Chondrocyte (in vitro differentiated cells): ENCODE results near the gene TYROBP. TPM values are rescaled to one million over a fixed set of nuclear protein-coding genes. Genes with fewer than 3 reads are reported as not detected.

Source experiments
- DNase-seq: peaks from one replicate; pipeline ENCODE4 v3.0.0; 2021; ENCODE audit warnings: mixed read lengths, low spot score
- H3K27ac Mint-ChIP-seq: one replicate; pipeline ENCODE4 v1.8.0; 2021; ENCODE audit warnings: mild to moderate bottlenecking, moderate library complexity, mixed read lengths; ENCODE audit not compliant: unreplicated experiment
- H3K27me3 Mint-ChIP-seq: 2 replicates; pipeline ENCODE4 v1.8.0; 2021; ENCODE audit warnings: low read depth, mixed read lengths
- H3K36me3 Mint-ChIP-seq: 2 replicates; pipeline ENCODE4 v1.8.0; 2021; ENCODE audit warnings: low read depth, mixed read lengths
- H3K4me1 Mint-ChIP-seq: 2 replicates; pipeline ENCODE4 v1.8.0; 2021; ENCODE audit warnings: low read depth, mild to moderate bottlenecking, mixed read lengths
- H3K4me3 Mint-ChIP-seq: one replicate; pipeline ENCODE4 v1.8.0; 2021; ENCODE audit warnings: mild to moderate bottlenecking, moderate library complexity, mixed read lengths; ENCODE audit not compliant: unreplicated experiment
- H3K9me3 Mint-ChIP-seq: 2 replicates; pipeline ENCODE4 v1.8.0; 2021; ENCODE audit warnings: low read depth, mixed read lengths
- CTCF ChIP-seq: fragments of 200-600 bp; sonication (generic); IDR thresholded peaks from 2 replicates; pipeline ENCODE4 v1.5.0; 2021; ENCODE audit warnings: antibody characterized with exemption, mild to moderate bottlenecking, moderate library complexity
- total RNA-seq: library from RNA; stranded (reverse); gene quantifications from 3 replicates; pipeline ENCODE4 v1.2.1, GENCODE V29; 2021

TYROBP gene
- total RNA-seq, 1 donor from 2014 or later: not detected

GRCh38 chr19:35940078-35940775, 32.1 kb upstream of the TYROBP start:
- DNase-seq: no peak
- peaks cover 17% of the 10 kb centered on the region for H3K36me3 Mint-ChIP-seq
- no peak overlapping the region for H3K4me3 Mint-ChIP-seq
- no peaks in the 10 kb centered on the region for H3K27me3 Mint-ChIP-seq
- TF ChIP-seq CTCF: no peak
- no peak overlapping the region for H3K27ac Mint-ChIP-seq
- no peaks in the 10 kb centered on the region for H3K9me3 Mint-ChIP-seq
- peaks cover 34% of the 10 kb centered on the region for H3K4me1 Mint-ChIP-seq

GRCh38 chr19:35939307-35940077, 31.4 kb upstream of the TYROBP start:
- H3K27me3 Mint-ChIP-seq: no peaks in the 10 kb centered on the region
- H3K36me3 Mint-ChIP-seq: peaks cover 17% of the 10 kb centered on the region
- no peak for DNase-seq
- H3K27ac Mint-ChIP-seq: no peak overlapping the region
- no peaks in the 10 kb centered on the region for H3K9me3 Mint-ChIP-seq
- peaks cover 34% of the 10 kb centered on the region for H3K4me1 Mint-ChIP-seq
- TF ChIP-seq CTCF: no peak
- H3K4me3 Mint-ChIP-seq: no peak overlapping the region

GRCh38 chr19:35938282-35939224, 30.5 kb upstream of the TYROBP start:
- Mint-ChIP-seq H3K27me3 (no peaks in the 10 kb centered on the region), H3K27ac (peak overlapping the region; percentile 45), H3K9me3 (no peaks in the 10 kb centered on the region), H3K36me3 (peaks cover 12% of the 10 kb centered on the region), H3K4me3 (peak overlapping the region; percentile 69), H3K4me1 (peaks cover 34% of the 10 kb centered on the region)
- DNase-seq: no peak
- TF ChIP-seq CTCF: no peak

GRCh38 chr19:35937345-35938281, 29.5 kb upstream of the TYROBP start:
- peak overlapping the region; percentile 69 for H3K4me3 Mint-ChIP-seq
- peak overlapping the region; percentile 49 for H3K27ac Mint-ChIP-seq
- DNase-seq: no peak
- no peaks in the 10 kb centered on the region for H3K9me3 Mint-ChIP-seq
- H3K36me3 Mint-ChIP-seq: peaks cover 10% of the 10 kb centered on the region
- H3K4me1 Mint-ChIP-seq: peaks cover 34% of the 10 kb centered on the region
- H3K27me3 Mint-ChIP-seq: no peaks in the 10 kb centered on the region
- no peak for TF ChIP-seq CTCF
